Glomerular visceral epithelial cell (primary cell): ENCODE data around the gene NNMT.
"Not testable (repeated sequence)": the region's sequence is repeated elsewhere in the genome, so short reads cannot be mapped to it uniquely, and the experiment has no call there.

Experiments
- DNase-seq: peaks from one replicate; pipeline ENCODE4 v3.0.0-alpha.2; 2016; ENCODE audit errors: extremely low spot score

Gene NNMT

GRCh38 chr11:114309517-114309916, 13.3 kb downstream of the NNMT start:
- no peak for DNase-seq

- no peak for DNase-seq
These were observed 13.9 kb downstream of the NNMT start for GRCh38 chr11:114310095-114310494.

- no peak for DNase-seq
These were observed 15.7 kb downstream of the NNMT start for GRCh38 chr11:114311946-114312345.

GRCh38 chr11:114314096-114314495, 17.9 kb downstream of the NNMT start:
- DNase-seq = no peak

GRCh38 chr11:114315749-114316368, 19.7 kb downstream of the NNMT start:
- DNase-seq = no peak

GRCh38 chr11:114316980-114317786, 21.0 kb downstream of the NNMT start:
- DNase-seq = no peak

- no peak for DNase-seq
These were observed 21.6 kb downstream of the NNMT start for GRCh38 chr11:114317787-114318137.

GRCh38 chr11:114318361-114318760, 22.2 kb downstream of the NNMT start:
- DNase-seq = no peak

- no peak for DNase-seq
These were observed 23.6 kb downstream of the NNMT start for GRCh38 chr11:114319716-114320328.

- DNase-seq = no peak
These were observed 25.5 kb downstream of the NNMT start for GRCh38 chr11:114321621-114322257.

GRCh38 chr11:114322934-114323333, 26.7 kb downstream of the NNMT start:
- no peak for DNase-seq

GRCh38 chr11:114326151-114326550, 30.0 kb downstream of the NNMT start:
- no peak for DNase-seq

- DNase-seq = no peak
These were observed 30.6 kb downstream of the NNMT start for GRCh38 chr11:114326776-114327175.

GRCh38 chr11:114330373-114330772, 34.2 kb downstream of the NNMT start:
- no peak for DNase-seq

GRCh38 chr11:114340311-114341131, 44.3 kb downstream of the NNMT start:
- DNase-seq = peak; percentile 73

GRCh38 chr11:114341667-114342066, 45.5 kb downstream of the NNMT start:
- DNase-seq = not testable (repeated sequence)

- no peak for DNase-seq
These were observed 46.3 kb downstream of the NNMT start for GRCh38 chr11:114342476-114342875.

- no peak for DNase-seq
These were observed 46.8 kb downstream of the NNMT start for GRCh38 chr11:114343020-114343419.

- no peak for DNase-seq
These were observed 47.3 kb downstream of the NNMT start for GRCh38 chr11:114343493-114343892.

GRCh38 chr11:114344494-114344893, 48.3 kb downstream of the NNMT start:
- no peak for DNase-seq

- DNase-seq = no peak
These were observed 49.5 kb downstream of the NNMT start for GRCh38 chr11:114345575-114346222.
